ENCODE data around the gene ODC1. TPM values are rescaled to one million over a fixed set of nuclear protein-coding genes. Genes with fewer than 3 reads are reported as not detected.

The ODC1 gene
- total and polyA plus RNA-seq, 2 experiments from 2014 or later, result 23.3 to 70.3 TPM

DNA sequence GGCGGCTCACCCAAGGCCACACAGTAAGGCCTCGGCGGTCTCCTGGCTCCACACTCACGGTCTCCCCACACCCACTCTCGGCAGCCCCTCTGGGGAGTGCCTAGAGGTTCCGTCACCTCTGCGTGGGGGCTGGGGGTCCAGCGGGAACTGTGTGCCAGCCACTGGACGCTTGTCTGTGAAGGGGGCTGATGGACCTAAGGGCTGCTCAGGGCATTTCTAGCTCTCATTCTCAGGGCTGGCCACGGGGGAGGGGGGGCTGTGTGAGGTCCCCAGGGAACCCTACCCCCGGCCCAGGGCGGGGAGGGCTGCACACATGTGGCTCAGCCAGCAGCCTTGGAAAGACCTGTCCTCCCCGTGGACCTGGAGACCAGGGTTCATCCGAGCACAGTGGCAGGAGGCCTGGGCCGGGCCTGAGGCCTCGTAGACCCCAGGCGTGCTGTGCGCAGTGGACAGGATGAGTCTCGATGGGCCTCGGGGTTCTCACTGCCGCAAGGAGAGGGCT lies 27.1 kb upstream of the ODC1 start:
- Mint-ChIP-seq H3K27ac (no peak overlapping the region), H3K36me3 (ENCODE audit: low read depth) (no peaks in the 10 kb centered on the region), H3K9me3 (no peaks in the 10 kb centered on the region), H3K4me1 (peaks cover 15% of the 10 kb centered on the region), H3K27me3 (ENCODE audit: insufficient read depth, low read depth, poor library complexity) (peaks cover 6% of the 10 kb centered on the region), H3K4me3 (no peak overlapping the region)
- no peaks in the 10 kb centered on the region for H3K9me2 ChIP-seq (ENCODE audit: insufficient read depth)
- ATAC-seq (no peak), DNase-seq (ENCODE audit: low spot score) (no peak)
- H3K4me3 ChIP-seq, result no peak overlapping the region
- H3K4me1 ChIP-seq (ENCODE audit: insufficient read depth), result no peaks in the 10 kb centered on the region
- no peaks in the 10 kb centered on the region for H4K20me1 ChIP-seq (replicated peaks; ENCODE audit: insufficient read depth)
- no peak overlapping the region; the same call in 1 of the 2 replicates for H2AFZ ChIP-seq
- no peak overlapping the region for H3K27ac ChIP-seq (ENCODE audit: low read depth)
- no peak overlapping the region for H3K4me2 ChIP-seq
- no peaks in the 10 kb centered on the region for H3K36me3 ChIP-seq (ENCODE audit: insufficient read depth)
- H3F3A ChIP-seq (replicated peaks; ENCODE audit: low read depth), result no peaks in the 10 kb centered on the region
- no peak for TF ChIP-seq NANOG (IDR thresholded peaks at IDR 0.05; ENCODE audit: borderline replicate concordance)
- TF ChIP-seq, protein P1, sequence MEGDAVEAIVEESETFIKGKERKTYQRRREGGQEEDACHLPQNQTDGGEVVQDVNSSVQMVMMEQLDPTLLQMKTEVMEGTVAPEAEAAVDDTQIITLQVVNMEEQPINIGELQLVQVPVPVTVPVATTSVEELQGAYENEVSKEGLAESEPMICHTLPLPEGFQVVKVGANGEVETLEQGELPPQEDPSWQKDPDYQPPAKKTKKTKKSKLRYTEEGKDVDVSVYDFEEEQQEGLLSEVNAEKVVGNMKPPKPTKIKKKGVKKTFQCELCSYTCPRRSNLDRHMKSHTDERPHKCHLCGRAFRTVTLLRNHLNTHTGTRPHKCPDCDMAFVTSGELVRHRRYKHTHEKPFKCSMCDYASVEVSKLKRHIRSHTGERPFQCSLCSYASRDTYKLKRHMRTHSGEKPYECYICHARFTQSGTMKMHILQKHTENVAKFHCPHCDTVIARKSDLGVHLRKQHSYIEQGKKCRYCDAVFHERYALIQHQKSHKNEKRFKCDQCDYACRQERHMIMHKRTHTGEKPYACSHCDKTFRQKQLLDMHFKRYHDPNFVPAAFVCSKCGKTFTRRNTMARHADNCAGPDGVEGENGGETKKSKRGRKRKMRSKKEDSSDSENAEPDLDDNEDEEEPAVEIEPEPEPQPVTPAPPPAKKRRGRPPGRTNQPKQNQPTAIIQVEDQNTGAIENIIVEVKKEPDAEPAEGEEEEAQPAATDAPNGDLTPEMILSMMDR (conservative IDR thresholded peaks at IDR 0.05; ENCODE audit: low read depth in 2 of 2), result no peak
- TF ChIP-seq, protein P2, sequence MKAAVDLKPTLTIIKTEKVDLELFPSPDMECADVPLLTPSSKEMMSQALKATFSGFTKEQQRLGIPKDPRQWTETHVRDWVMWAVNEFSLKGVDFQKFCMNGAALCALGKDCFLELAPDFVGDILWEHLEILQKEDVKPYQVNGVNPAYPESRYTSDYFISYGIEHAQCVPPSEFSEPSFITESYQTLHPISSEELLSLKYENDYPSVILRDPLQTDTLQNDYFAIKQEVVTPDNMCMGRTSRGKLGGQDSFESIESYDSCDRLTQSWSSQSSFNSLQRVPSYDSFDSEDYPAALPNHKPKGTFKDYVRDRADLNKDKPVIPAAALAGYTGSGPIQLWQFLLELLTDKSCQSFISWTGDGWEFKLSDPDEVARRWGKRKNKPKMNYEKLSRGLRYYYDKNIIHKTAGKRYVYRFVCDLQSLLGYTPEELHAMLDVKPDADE (IDR thresholded peaks at IDR 0.05), result no peak
- no peak for TF ChIP-seq EZH2 (IDR thresholded peaks at IDR 0.05; ENCODE audit: low read depth, unreplicated experiment)
- TF ChIP-seq, protein P3, sequence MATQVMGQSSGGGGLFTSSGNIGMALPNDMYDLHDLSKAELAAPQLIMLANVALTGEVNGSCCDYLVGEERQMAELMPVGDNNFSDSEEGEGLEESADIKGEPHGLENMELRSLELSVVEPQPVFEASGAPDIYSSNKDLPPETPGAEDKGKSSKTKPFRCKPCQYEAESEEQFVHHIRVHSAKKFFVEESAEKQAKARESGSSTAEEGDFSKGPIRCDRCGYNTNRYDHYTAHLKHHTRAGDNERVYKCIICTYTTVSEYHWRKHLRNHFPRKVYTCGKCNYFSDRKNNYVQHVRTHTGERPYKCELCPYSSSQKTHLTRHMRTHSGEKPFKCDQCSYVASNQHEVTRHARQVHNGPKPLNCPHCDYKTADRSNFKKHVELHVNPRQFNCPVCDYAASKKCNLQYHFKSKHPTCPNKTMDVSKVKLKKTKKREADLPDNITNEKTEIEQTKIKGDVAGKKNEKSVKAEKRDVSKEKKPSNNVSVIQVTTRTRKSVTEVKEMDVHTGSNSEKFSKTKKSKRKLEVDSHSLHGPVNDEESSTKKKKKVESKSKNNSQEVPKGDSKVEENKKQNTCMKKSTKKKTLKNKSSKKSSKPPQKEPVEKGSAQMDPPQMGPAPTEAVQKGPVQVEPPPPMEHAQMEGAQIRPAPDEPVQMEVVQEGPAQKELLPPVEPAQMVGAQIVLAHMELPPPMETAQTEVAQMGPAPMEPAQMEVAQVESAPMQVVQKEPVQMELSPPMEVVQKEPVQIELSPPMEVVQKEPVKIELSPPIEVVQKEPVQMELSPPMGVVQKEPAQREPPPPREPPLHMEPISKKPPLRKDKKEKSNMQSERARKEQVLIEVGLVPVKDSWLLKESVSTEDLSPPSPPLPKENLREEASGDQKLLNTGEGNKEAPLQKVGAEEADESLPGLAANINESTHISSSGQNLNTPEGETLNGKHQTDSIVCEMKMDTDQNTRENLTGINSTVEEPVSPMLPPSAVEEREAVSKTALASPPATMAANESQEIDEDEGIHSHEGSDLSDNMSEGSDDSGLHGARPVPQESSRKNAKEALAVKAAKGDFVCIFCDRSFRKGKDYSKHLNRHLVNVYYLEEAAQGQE (IDR thresholded peaks at IDR 0.05; ENCODE audit: unreplicated experiment), result no peak
- TF ChIP-seq STAT1 (IDR thresholded peaks at IDR 0.05; ENCODE audit: unreplicated experiment), result no peak
- TF ChIP-seq ZNF331 (CRISPR knock-in tag; IDR thresholded peaks at IDR 0.05; ENCODE audit: low read depth), result no peak
- TF ChIP-seq JUNB (IDR thresholded peaks at IDR 0.05; ENCODE audit: unreplicated experiment), result no peak
- TF ChIP-seq ZNF114 (CRISPR knock-in tag; IDR thresholded peaks at IDR 0.05), result no peak
- TF ChIP-seq CREB1 (CRISPR knock-in tag; IDR thresholded peaks at IDR 0.05; ENCODE audit: low read depth), result no peak
- TF ChIP-seq POLR2AphosphoS5 (IDR thresholded peaks at IDR 0.05; ENCODE audit: low read depth), result no peak
- TF ChIP-seq, protein P4, sequence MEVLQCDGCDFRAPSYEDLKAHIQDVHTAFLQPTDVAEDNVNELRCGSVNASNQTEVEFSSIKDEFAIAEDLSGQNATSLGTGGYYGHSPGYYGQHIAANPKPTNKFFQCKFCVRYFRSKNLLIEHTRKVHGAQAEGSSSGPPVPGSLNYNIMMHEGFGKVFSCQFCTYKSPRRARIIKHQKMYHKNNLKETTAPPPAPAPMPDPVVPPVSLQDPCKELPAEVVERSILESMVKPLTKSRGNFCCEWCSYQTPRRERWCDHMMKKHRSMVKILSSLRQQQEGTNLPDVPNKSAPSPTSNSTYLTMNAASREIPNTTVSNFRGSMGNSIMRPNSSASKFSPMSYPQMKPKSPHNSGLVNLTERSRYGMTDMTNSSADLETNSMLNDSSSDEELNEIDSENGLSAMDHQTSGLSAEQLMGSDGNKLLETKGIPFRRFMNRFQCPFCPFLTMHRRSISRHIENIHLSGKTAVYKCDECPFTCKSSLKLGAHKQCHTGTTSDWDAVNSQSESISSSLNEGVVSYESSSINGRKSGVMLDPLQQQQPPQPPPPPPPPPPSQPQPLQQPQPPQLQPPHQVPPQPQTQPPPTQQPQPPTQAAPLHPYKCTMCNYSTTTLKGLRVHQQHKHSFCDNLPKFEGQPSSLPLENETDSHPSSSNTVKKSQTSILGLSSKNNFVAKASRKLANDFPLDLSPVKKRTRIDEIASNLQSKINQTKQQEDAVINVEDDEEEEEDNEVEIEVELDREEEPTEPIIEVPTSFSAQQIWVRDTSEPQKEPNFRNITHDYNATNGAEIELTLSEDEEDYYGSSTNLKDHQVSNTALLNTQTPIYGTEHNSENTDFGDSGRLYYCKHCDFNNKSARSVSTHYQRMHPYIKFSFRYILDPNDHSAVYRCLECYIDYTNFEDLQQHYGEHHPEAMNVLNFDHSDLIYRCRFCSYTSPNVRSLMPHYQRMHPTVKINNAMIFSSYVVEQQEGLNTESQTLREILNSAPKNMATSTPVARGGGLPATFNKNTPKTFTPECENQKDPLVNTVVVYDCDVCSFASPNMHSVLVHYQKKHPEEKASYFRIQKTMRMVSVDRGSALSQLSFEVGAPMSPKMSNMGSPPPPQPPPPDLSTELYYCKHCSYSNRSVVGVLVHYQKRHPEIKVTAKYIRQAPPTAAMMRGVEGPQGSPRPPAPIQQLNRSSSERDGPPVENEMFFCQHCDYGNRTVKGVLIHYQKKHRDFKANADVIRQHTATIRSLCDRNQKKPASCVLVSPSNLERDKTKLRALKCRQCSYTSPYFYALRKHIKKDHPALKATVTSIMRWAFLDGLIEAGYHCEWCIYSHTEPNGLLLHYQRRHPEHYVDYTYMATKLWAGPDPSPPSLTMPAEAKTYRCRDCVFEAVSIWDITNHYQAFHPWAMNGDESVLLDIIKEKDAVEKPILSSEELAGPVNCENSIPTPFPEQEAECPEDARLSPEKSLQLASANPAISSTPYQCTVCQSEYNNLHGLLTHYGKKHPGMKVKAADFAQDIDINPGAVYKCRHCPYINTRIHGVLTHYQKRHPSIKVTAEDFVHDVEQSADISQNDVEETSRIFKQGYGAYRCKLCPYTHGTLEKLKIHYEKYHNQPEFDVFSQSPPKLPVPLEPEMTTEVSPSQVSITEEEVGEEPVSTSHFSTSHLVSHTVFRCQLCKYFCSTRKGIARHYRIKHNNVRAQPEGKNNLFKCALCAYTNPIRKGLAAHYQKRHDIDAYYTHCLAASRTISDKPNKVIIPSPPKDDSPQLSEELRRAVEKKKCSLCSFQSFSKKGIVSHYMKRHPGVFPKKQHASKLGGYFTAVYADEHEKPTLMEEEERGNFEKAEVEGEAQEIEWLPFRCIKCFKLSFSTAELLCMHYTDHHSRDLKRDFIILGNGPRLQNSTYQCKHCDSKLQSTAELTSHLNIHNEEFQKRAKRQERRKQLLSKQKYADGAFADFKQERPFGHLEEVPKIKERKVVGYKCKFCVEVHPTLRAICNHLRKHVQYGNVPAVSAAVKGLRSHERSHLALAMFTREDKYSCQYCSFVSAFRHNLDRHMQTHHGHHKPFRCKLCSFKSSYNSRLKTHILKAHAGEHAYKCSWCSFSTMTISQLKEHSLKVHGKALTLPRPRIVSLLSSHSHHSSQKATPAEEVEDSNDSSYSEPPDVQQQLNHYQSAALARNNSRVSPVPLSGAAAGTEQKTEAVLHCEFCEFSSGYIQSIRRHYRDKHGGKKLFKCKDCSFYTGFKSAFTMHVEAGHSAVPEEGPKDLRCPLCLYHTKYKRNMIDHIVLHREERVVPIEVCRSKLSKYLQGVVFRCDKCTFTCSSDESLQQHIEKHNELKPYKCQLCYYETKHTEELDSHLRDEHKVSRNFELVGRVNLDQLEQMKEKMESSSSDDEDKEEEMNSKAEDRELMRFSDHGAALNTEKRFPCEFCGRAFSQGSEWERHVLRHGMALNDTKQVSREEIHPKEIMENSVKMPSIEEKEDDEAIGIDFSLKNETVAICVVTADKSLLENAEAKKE (CRISPR knock-in tag; IDR thresholded peaks at IDR 0.05), result no peak
- TF ChIP-seq EZH2phosphoT487 (IDR thresholded peaks at IDR 0.05; ENCODE audit: unreplicated experiment), result no peak
- no peaks in the 10 kb centered on the region for H3K79me2 ChIP-seq (replicated peaks; ENCODE audit: insufficient read depth)
- no peaks in the 10 kb centered on the region for H3K27me3 ChIP-seq (ENCODE audit: insufficient read depth)
